Nephron (organoid): Measurements from ENCODE around the gene GNG7.

Experiments used
- H3K27ac Mint-ChIP-seq, 3 experiments: 2 replicates each; pipeline ENCODE4 v1.8.0; 2020; ENCODE audit warnings: mixed read lengths in 3 of 3, mild to moderate bottlenecking in 2 of 3, moderate library complexity in 1 of 3
- H3K27me3 Mint-ChIP-seq: 2 replicates; pipeline ENCODE4 v1.8.0; 2021; ENCODE audit warnings: low read depth, mild to moderate bottlenecking, moderate library complexity, mixed read lengths
- H3K36me3 Mint-ChIP-seq: 2 replicates; pipeline ENCODE4 v1.8.0; 2020; ENCODE audit warnings: low read depth, mixed read lengths
- H3K4me1 Mint-ChIP-seq: 2 replicates; pipeline ENCODE4 v1.8.0; 2020; ENCODE audit warnings: mixed read lengths
- H3K4me3 Mint-ChIP-seq, 3 experiments: 2 replicates each; pipeline ENCODE4 v1.8.0; 2020; ENCODE audit warnings: mild to moderate bottlenecking in 3 of 3, mixed read lengths in 3 of 3, moderate library complexity in 2 of 3
- H3K9me3 Mint-ChIP-seq: 2 replicates; pipeline ENCODE4 v1.8.0; 2020; ENCODE audit warnings: mixed read lengths
- TF ChIP-seq, protein P1 (sequence below), 3 experiments: fragments of 200-600 bp; sonication (generic); IDR thresholded peaks; one replicate each; pipeline ENCODE4 v1.5.0; 2021; ENCODE audit warnings: antibody characterized with exemption in 3 of 3; ENCODE audit not compliant: unreplicated experiment in 3 of 3

The GNG7 gene

DNA sequence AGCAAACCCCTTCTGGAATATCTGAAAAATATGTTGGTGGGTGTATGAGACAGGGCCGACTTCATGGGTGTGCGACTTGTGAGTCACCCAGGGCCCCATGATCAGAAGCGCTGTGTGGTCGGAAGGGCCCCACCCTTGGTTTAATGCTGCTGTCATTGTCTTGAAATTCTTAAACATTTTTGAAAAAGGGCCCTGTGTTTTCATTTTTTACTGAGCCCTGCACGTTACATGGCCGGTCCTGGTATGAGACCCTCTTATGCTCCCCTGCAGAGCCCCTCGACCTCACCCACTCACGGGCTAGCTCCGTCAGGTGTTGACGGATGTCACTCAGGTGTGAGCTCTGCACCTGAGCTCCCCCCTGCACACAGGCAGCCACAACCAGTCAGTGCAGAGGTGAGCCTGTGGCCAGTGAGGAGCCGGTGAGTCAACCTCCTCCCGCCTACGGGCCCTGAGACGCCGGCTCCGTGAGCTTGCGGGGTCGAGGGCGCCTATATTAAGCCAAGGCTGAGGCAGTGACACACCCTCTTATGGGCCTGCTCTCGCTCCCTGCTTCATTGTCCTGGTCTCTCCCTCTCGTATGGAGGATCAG, 198.9 kb downstream of the GNG7 start:
- Mint-ChIP-seq H3K4me3 (no peak overlapping the region), H3K27me3 (no peaks in the 10 kb centered on the region), H3K36me3 (no peaks in the 10 kb centered on the region), H3K27ac (no peak overlapping the region), H3K4me1 (peaks cover 15% of the 10 kb centered on the region), H3K9me3 (no peaks in the 10 kb centered on the region)
- TF ChIP-seq, protein P1, sequence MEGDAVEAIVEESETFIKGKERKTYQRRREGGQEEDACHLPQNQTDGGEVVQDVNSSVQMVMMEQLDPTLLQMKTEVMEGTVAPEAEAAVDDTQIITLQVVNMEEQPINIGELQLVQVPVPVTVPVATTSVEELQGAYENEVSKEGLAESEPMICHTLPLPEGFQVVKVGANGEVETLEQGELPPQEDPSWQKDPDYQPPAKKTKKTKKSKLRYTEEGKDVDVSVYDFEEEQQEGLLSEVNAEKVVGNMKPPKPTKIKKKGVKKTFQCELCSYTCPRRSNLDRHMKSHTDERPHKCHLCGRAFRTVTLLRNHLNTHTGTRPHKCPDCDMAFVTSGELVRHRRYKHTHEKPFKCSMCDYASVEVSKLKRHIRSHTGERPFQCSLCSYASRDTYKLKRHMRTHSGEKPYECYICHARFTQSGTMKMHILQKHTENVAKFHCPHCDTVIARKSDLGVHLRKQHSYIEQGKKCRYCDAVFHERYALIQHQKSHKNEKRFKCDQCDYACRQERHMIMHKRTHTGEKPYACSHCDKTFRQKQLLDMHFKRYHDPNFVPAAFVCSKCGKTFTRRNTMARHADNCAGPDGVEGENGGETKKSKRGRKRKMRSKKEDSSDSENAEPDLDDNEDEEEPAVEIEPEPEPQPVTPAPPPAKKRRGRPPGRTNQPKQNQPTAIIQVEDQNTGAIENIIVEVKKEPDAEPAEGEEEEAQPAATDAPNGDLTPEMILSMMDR (IDR thresholded peaks at IDR 0.05; ENCODE audit: unreplicated experiment in 3 of 3): no peak

DNA sequence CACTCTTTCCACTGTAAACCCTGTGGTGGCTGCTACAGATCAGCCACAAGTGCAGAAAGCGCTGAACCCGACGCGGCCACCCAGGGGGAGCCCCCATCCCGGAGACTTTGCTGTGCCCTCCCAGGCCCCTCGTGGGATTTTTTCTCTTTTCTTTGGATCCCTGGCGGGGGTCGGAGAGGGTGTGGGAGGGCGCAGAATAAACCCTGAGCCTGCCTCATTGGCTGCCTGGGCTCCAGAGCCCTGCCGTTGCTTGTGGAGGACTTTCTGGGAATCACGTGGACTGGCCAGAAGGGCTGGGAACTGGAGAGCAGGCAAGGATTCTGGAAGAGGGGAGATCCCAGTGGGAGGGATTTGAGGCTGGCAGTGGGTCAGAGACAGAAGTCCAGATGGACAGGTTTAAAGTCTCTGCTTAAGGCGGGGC, 201.6 kb downstream of the GNG7 start:
- TF ChIP-seq, protein P1 (IDR thresholded peaks at IDR 0.05; ENCODE audit: unreplicated experiment in 3 of 3): no peak
- no peak overlapping the region for H3K27ac Mint-ChIP-seq
- no peaks in the 10 kb centered on the region for H3K36me3 Mint-ChIP-seq
- peaks cover 4% of the 10 kb centered on the region for H3K27me3 Mint-ChIP-seq
- H3K9me3 Mint-ChIP-seq: no peaks in the 10 kb centered on the region
- no peak overlapping the region for H3K4me3 Mint-ChIP-seq
- H3K4me1 Mint-ChIP-seq: peaks cover 21% of the 10 kb centered on the region

DNA sequence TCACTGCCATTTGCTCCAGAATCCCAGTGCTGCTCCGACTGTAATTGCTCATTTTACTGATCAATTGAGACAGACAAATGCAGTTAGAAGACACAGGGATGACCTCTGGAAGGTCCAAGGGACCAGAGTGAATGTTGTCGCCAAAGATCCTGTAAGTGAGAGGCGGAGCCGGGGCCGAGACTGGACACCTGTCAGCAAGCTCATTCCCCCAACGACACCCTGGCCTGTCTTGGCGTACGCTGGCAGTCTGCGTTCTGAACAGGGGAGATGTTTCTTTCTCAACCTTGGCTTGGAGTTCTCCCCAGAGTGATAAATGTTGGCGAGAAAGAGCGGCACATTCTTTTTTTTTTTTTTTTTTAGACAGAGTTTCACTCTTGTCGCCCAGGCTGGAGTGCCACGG, 202.3 kb downstream of the GNG7 start:
- TF ChIP-seq, protein P1 (IDR thresholded peaks at IDR 0.05; ENCODE audit: unreplicated experiment in 3 of 3): no peak
- Mint-ChIP-seq H3K4me3 (no peak overlapping the region), H3K27ac (peak overlapping the region in 2 of 3 experiments; percentile 18 to 64), H3K27me3 (peaks cover 4% of the 10 kb centered on the region), H3K4me1 (peaks cover 23% of the 10 kb centered on the region), H3K36me3 (no peaks in the 10 kb centered on the region), H3K9me3 (no peaks in the 10 kb centered on the region)

DNA sequence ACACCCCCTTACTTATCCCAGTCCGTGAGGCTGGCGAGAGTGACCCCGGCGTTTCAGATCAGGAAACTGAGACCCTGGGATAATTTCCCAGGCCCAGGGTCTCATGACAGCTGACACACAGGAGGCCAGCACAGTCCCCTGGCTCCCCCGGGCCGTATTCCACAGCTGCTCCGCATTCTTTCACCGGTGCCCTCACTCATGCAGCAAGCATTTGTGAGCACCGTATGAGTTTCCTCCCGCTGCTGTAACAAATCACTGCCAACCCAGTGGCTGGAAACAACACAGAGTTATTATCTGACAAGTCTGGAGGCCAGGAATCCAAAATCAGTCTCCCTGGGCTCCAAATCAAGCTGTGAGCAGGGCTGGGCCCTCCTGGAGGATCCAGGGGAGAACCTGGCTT, 205.3 kb downstream of the GNG7 start:
- Mint-ChIP-seq H3K27me3 (peaks cover 4% of the 10 kb centered on the region), H3K9me3 (no peaks in the 10 kb centered on the region), H3K4me3 (peak overlapping the region in 1 of 3 experiments; percentile 21), H3K27ac (no peak overlapping the region), H3K36me3 (no peaks in the 10 kb centered on the region), H3K4me1 (peaks cover 35% of the 10 kb centered on the region)
- TF ChIP-seq, protein P1 (IDR thresholded peaks at IDR 0.05; ENCODE audit: unreplicated experiment in 3 of 3): no peak

DNA sequence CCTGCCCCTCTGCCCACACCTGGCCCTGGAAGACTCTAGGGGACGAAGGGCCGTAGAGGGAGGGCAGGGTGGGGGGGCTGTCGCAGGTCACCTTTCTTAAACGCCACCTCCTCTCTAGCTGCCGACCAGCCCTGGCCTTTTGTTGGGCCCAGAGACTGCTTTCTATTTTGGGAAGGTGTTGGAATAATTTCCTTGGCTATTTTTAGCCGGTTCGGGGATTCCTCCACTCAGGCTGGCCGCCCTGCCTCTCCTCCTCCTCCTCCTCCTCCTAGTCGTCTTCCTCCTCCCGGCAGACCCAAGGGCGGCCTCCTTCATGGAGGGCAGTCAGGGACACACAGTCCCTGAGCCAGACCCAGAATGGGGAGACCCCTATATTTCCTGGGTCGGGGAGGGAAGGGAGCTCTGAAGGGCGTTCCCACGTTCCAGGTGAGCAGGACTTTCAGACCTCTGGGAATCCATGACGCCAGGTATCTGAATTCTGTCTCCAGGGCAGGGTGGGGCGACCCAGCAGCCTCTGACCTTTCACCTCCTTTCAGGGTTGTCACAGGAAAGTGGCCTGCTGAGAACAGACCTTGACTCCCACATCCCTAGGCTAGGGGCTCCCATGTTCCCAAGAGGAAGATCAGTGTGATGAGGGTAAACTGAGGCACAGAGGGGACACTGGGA, 206.7 kb downstream of the GNG7 start:
- Mint-ChIP-seq H3K27ac (no peak overlapping the region), H3K36me3 (no peaks in the 10 kb centered on the region), H3K4me1 (peaks cover 41% of the 10 kb centered on the region), H3K27me3 (peaks cover 4% of the 10 kb centered on the region), H3K4me3 (peak overlapping the region; percentile 74 to 83 (median 82)), H3K9me3 (no peaks in the 10 kb centered on the region)
- TF ChIP-seq, protein P1 (IDR thresholded peaks at IDR 0.05; ENCODE audit: unreplicated experiment in 3 of 3): no peak
